OCI-LY7 (cell line): ENCODE data around the gene WNT6. TPM values are rescaled to one million over a fixed set of nuclear protein-coding genes. Genes with fewer than 3 reads are reported as not detected.

ENCODE experiments used
- BruUV-seq: library from RNA; stranded (reverse); fragments of 400-500 nt; replicated peaks from 2 replicates; lab custom pipeline; 2021; lab: Mats Ljungman, UMichigan
- CTCF ChIA-PET: fragments of 300-600 bp; sonication (Branson Sonifier 250); formaldehyde crosslinking; loops from one replicate; lab custom pipeline; 2022; ENCODE audit warnings: antibody characterized with exemption; ENCODE audit not compliant: unreplicated experiment; lab: Charles Lee
- POLR2A ChIA-PET: fragments of 300-600 bp; sonication (Branson Sonifier 250); formaldehyde crosslinking; loops from one replicate; lab custom pipeline; 2022; ENCODE audit warnings: antibody characterized with exemption; lab: Charles Lee
- DNase-seq: peaks from one replicate; pipeline ENCODE4 v3.0.0-alpha.2; 2015; ENCODE audit warnings: low spot score
- H2AFZ ChIP-seq: fragments of 200-600 bp; sonication (generic), shearing (Covaris generic); 2 replicates; pipeline ENCODE4 v1.6.1; 2014; ENCODE audit warnings: mild to moderate bottlenecking, antibody characterized with exemption, low read length, moderate library complexity
- H3K27ac ChIP-seq: fragments of 200-600 bp; sonication (generic); 2 replicates; pipeline ENCODE4 v1.5.1; 2014; ENCODE audit warnings: mixed run types, low read depth, mild to moderate bottlenecking, moderate library complexity, low read length, inconsistent platforms; ENCODE audit not compliant: poor library complexity, severe bottlenecking
- H3K36me3 ChIP-seq: fragments of 200-600 bp; sonication (generic); 2 replicates; pipeline ENCODE4 v1.6.1; 2014; ENCODE audit warnings: mild to moderate bottlenecking, antibody characterized with exemption, low read length, moderate library complexity, mixed read lengths; ENCODE audit not compliant: insufficient read depth
- H3K4me1 ChIP-seq: fragments of 200-600 bp; sonication (generic); 2 replicates; pipeline ENCODE4 v1.5.1; 2014; ENCODE audit warnings: mild to moderate bottlenecking, low read length; ENCODE audit not compliant: insufficient read depth, poor library complexity, severe bottlenecking
- H3K4me2 ChIP-seq: fragments of 200-600 bp; sonication (generic); 2 replicates; pipeline ENCODE4 v1.6.1; 2014; ENCODE audit warnings: mild to moderate bottlenecking, low read length
- H3K4me3 ChIP-seq: fragments of 200-600 bp; sonication (generic); 2 replicates; pipeline ENCODE4 v1.5.1; 2014; ENCODE audit warnings: mild to moderate bottlenecking, low read depth, low read length; ENCODE audit not compliant: poor library complexity, severe bottlenecking
- H3K79me2 ChIP-seq: fragments of 200-600 bp; sonication (generic); 2 replicates; pipeline ENCODE4 v1.6.1; 2016; ENCODE audit warnings: low read depth, mild to moderate bottlenecking, low read length, moderate library complexity, mixed read lengths; ENCODE audit not compliant: insufficient read depth
- H3K9me2 ChIP-seq: fragments of 200-600 bp; sonication (generic); 2 replicates; pipeline ENCODE4 v1.6.1; 2016; ENCODE audit warnings: mild to moderate bottlenecking, low read length, mixed read lengths; ENCODE audit not compliant: insufficient read depth
- H3K9me3 ChIP-seq: fragments of 200-600 bp; sonication (generic); 2 replicates; pipeline ENCODE4 v1.6.1; 2014; ENCODE audit warnings: mild to moderate bottlenecking, mixed run types, low read length, mixed read lengths
- H4K20me1 ChIP-seq: fragments of 200-600 bp; sonication (generic); 2 replicates; pipeline ENCODE4 v1.6.1; 2014; ENCODE audit warnings: mild to moderate bottlenecking, antibody characterized with exemption, low read length, moderate library complexity, mixed read lengths; ENCODE audit not compliant: insufficient read depth
- CTCF ChIP-seq: fragments of 200-600 bp; sonication (generic); conservative IDR thresholded peaks from 2 replicates; pipeline ENCODE4 v1.5.1; 2014; ENCODE audit warnings: mild to moderate bottlenecking, antibody characterized with exemption, low read length, moderate library complexity, mixed read lengths
- EZH2phosphoT487 ChIP-seq: fragments of 200-600 bp; sonication (generic); IDR thresholded peaks from 2 replicates; pipeline ENCODE4 v1.6.1; 2018; ENCODE audit warnings: low read depth, borderline replicate concordance, mild to moderate bottlenecking, mixed run types, antibody characterized with exemption, low read length, moderate library complexity, mixed read lengths
- intact Hi-C: fragments of 100-400 bp; cut with micrococcal nuclease; formaldehyde crosslinking; loops from one replicate; pipeline ENCODE4 v1.10.0; 2022; ENCODE audit not compliant: unreplicated experiment
- total RNA-seq, 2 experiments: library from RNA; depleted of rRNA in 1 of 2; stranded (reverse); fragments of >200 nt in 1 of 2; shearing (Covaris generic) in 1 of 2; gene quantifications; 2 replicates each; pipeline ENCODE4 v1.2.3, GENCODE V29; 2014 to 2022

The WNT6 gene
- total RNA-seq, 2 experiments from 2014 or later = 0.74 TPM; not detected in 1

GRCh38 chr2:218865396-218865795, 5.8 kb downstream of the WNT6 start:
- no peak overlapping the region for H3K4me2 ChIP-seq
- intact Hi-C loops = no loop called here
- no peaks in the 10 kb centered on the region for H4K20me1 ChIP-seq
- no peak overlapping the region for H2AFZ ChIP-seq
- H3K36me3 ChIP-seq = no peaks in the 10 kb centered on the region
- H3K79me2 ChIP-seq = no peaks in the 10 kb centered on the region
- ChIA-PET POLR2A (no interaction called here), CTCF (no interaction called here)
- DNase-seq = no peak
- no TSS peak for BruUV-seq
- no peaks in the 10 kb centered on the region for H3K4me1 ChIP-seq
- TF ChIP-seq EZH2phosphoT487 = no peak
- no peaks in the 10 kb centered on the region for H3K9me3 ChIP-seq
- no peaks in the 10 kb centered on the region for H3K9me2 ChIP-seq
- no peak overlapping the region for H3K4me3 ChIP-seq
- H3K27ac ChIP-seq = no peak overlapping the region

- no peaks in the 10 kb centered on the region for H3K36me3 ChIP-seq
- H3K4me1 ChIP-seq = no peaks in the 10 kb centered on the region
- no peaks in the 10 kb centered on the region for H4K20me1 ChIP-seq
- H3K79me2 ChIP-seq = no peaks in the 10 kb centered on the region
- H3K9me3 ChIP-seq = no peaks in the 10 kb centered on the region
- no peaks in the 10 kb centered on the region for H3K9me2 ChIP-seq
- H3K4me2 ChIP-seq = no peak overlapping the region
- no peak for DNase-seq
- no peak overlapping the region for H3K4me3 ChIP-seq
- TF ChIP-seq CTCF = 0 out of 2 replicates have a peak, but pooled peaks have one; percentile 18
- no peak for TF ChIP-seq EZH2phosphoT487
- CTCF ChIA-PET = no interaction called here
- no TSS peak for BruUV-seq
- H3K27ac ChIP-seq = no peak overlapping the region
- H2AFZ ChIP-seq = no peak overlapping the region
- intact Hi-C loops = no loop called here
- POLR2A ChIA-PET = no interaction called here
Observed at GRCh38 chr2:218865999-218866398, 6.4 kb downstream of the WNT6 start.

GRCh38 chr2:218867900-218868299, 8.3 kb downstream of the WNT6 start:
- Histone ChIP-seq H3K79me2 (no peaks in the 10 kb centered on the region), H3K9me3 (no peaks in the 10 kb centered on the region), H4K20me1 (no peaks in the 10 kb centered on the region), H3K9me2 (no peaks in the 10 kb centered on the region), H3K36me3 (no peaks in the 10 kb centered on the region), H3K4me1 (no peaks in the 10 kb centered on the region), H3K4me3 (no peak overlapping the region), H2AFZ (no peak overlapping the region), H3K27ac (no peak overlapping the region), H3K4me2 (no peak overlapping the region)
- CTCF ChIA-PET = interaction anchor here (1.0 kb wide), 1 partner anchor 30 kb away, joined by 4 read pairs; no protein-coding TSS in a partner anchor
- no TSS peak for BruUV-seq
- TF ChIP-seq CTCF = no peak
- no peak for TF ChIP-seq EZH2phosphoT487
- intact Hi-C loops = no loop called here
- POLR2A ChIA-PET = no interaction called here
- DNase-seq = no peak
